Endodermal cell (in vitro differentiated cells): Measurements from ENCODE around the gene GRAP2. TPM values are rescaled to one million over a fixed set of nuclear protein-coding genes. Genes with fewer than 3 reads are reported as not detected.

Source experiments
- DNase-seq: peaks from one replicate; pipeline ENCODE4 v3.0.0-alpha.2; 2017
- H3K27ac ChIP-seq: 2 replicates; pipeline ENCODE4 v1.5.1; 2013; ENCODE audit warnings: mild to moderate bottlenecking, low read depth, low read length, moderate library complexity
- H3K27me3 ChIP-seq: 2 replicates; pipeline ENCODE4 v1.6.1; 2013; ENCODE audit warnings: mild to moderate bottlenecking, low read length, moderate library complexity; ENCODE audit not compliant: insufficient read depth, control insufficient read depth, poor library complexity, severe bottlenecking
- H3K36me3 ChIP-seq: 2 replicates; pipeline ENCODE4 v1.7.0; 2013; ENCODE audit warnings: mild to moderate bottlenecking, low read length, moderate library complexity; ENCODE audit not compliant: control insufficient read depth, insufficient read depth
- H3K4me1 ChIP-seq: one replicate; pipeline ENCODE4 v1.7.0; 2013; ENCODE audit warnings: low read length; ENCODE audit not compliant: control insufficient read depth, insufficient read depth
- H3K4me3 ChIP-seq: 2 replicates; pipeline ENCODE4 v1.5.1; 2013; ENCODE audit warnings: mild to moderate bottlenecking, low read length, moderate library complexity
- H3K9ac ChIP-seq: 2 replicates; pipeline ENCODE4 v1.6.1; 2013; ENCODE audit warnings: mild to moderate bottlenecking, low read length, moderate library complexity; ENCODE audit not compliant: poor library complexity, severe bottlenecking; ENCODE audit errors: extremely low read depth
- H3K9me3 ChIP-seq: 2 replicates; pipeline ENCODE4 v1.6.1; 2013; ENCODE audit warnings: mild to moderate bottlenecking, low read length, moderate library complexity; ENCODE audit not compliant: control insufficient read depth
- H3K27ac Mint-ChIP-seq: 2 replicates; pipeline ENCODE4 v1.8.0; 2020; ENCODE audit warnings: mixed read lengths
- H3K27me3 Mint-ChIP-seq: 2 replicates; pipeline ENCODE4 v1.8.0; 2021; ENCODE audit warnings: mild to moderate bottlenecking, mixed read lengths; ENCODE audit not compliant: insufficient read depth
- H3K36me3 Mint-ChIP-seq: 2 replicates; pipeline ENCODE4 v1.8.0; 2020; ENCODE audit warnings: low read depth, mixed read lengths
- H3K4me1 Mint-ChIP-seq: 2 replicates; pipeline ENCODE4 v1.8.0; 2020; ENCODE audit warnings: mixed read lengths
- H3K4me3 Mint-ChIP-seq: 2 replicates; pipeline ENCODE4 v1.8.0; 2020; ENCODE audit warnings: mild to moderate bottlenecking, moderate library complexity, mixed read lengths
- H3K9me3 Mint-ChIP-seq: 2 replicates; pipeline ENCODE4 v1.8.0; 2020; ENCODE audit warnings: mild to moderate bottlenecking, mixed read lengths
- WGBS, 2 experiments: methylation state at CpG; one replicate each; pipeline versions ENCODE4 v1.1.5 to v1.1.7; 2013; ENCODE audit warnings: missing lambda C conversion rate in 2 of 2, mixed read lengths in 1 of 2; ENCODE audit not compliant: insufficient coverage in 1 of 2, insufficient read length in 1 of 2; 5-methylcytosine and 5-hydroxymethylcytosine counted together
- total RNA-seq, 2 donors: library from RNA; stranded (reverse); fragmentation: NEBNext Ultra II Directional in 1 of 2; extraction: Animal tissue kit (Norgen Biotek cat#: 25700) in 1 of 2; gene quantifications; 2 replicates in 1 of 2; 3 replicates in 1 of 2; pipeline ENCODE4 v1.2.1, GENCODE V29; 2021
- TF ChIP-seq, protein P1 (sequence below): fragments of 200-600 bp; sonication (generic); conservative IDR thresholded peaks from 2 replicates; pipeline ENCODE4 v1.5.0; 2021; ENCODE audit warnings: antibody characterized with exemption, mild to moderate bottlenecking

The GRAP2 gene
- total RNA-seq, 2 donors from 2014 or later = 0.11 to 0.92 TPM

DNA sequence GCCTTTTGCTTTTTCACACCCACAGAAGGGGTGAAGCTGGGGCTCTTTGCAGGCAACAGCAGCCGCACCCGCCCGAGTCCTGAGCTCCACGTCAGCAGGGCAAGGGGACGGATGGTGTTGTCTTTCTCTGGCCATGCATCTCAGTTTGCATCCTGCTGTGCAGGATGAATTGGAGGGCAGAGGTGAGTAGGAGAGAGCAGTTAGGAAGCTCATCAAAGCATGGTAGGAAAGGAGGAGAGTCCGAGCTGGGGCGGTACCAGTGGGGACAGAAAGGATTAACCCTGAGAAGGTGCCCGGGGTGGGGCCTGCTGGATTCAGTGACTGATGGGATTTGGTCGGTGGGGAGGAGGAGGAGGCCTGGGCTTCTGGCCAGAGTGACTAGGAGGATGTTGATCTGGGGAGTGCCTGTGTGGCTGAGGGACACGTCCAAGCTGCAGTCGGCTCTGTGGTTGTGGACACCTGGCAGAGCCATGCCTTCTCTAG is 108.4 kb downstream of the GRAP2 start:
- Histone ChIP-seq H3K27me3 (no peaks in the 10 kb centered on the region), H3K9ac (no peak overlapping the region), H3K4me1 (peaks cover 21% of the 10 kb centered on the region), H3K27ac (no peak overlapping the region), H3K4me3 (no peak overlapping the region), H3K36me3 (no peaks in the 10 kb centered on the region), H3K9me3 (no peaks in the 10 kb centered on the region)
- H3K27ac Mint-ChIP-seq = peak overlapping the region; percentile 85
- peaks cover 48% of the 10 kb centered on the region for H3K4me1 Mint-ChIP-seq
- no peaks in the 10 kb centered on the region for H3K9me3 Mint-ChIP-seq
- peak overlapping the region; percentile 28 for H3K4me3 Mint-ChIP-seq
- no peaks in the 10 kb centered on the region for H3K27me3 Mint-ChIP-seq
- peak; percentile 90 for DNase-seq
- TF ChIP-seq, protein P1, sequence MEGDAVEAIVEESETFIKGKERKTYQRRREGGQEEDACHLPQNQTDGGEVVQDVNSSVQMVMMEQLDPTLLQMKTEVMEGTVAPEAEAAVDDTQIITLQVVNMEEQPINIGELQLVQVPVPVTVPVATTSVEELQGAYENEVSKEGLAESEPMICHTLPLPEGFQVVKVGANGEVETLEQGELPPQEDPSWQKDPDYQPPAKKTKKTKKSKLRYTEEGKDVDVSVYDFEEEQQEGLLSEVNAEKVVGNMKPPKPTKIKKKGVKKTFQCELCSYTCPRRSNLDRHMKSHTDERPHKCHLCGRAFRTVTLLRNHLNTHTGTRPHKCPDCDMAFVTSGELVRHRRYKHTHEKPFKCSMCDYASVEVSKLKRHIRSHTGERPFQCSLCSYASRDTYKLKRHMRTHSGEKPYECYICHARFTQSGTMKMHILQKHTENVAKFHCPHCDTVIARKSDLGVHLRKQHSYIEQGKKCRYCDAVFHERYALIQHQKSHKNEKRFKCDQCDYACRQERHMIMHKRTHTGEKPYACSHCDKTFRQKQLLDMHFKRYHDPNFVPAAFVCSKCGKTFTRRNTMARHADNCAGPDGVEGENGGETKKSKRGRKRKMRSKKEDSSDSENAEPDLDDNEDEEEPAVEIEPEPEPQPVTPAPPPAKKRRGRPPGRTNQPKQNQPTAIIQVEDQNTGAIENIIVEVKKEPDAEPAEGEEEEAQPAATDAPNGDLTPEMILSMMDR = no peak
- WGBS, 2 experiments = 19 to 34% methylated on average over 6 to 11 of the region's 11 CpGs
- peaks cover 17% of the 10 kb centered on the region for H3K36me3 Mint-ChIP-seq

DNA sequence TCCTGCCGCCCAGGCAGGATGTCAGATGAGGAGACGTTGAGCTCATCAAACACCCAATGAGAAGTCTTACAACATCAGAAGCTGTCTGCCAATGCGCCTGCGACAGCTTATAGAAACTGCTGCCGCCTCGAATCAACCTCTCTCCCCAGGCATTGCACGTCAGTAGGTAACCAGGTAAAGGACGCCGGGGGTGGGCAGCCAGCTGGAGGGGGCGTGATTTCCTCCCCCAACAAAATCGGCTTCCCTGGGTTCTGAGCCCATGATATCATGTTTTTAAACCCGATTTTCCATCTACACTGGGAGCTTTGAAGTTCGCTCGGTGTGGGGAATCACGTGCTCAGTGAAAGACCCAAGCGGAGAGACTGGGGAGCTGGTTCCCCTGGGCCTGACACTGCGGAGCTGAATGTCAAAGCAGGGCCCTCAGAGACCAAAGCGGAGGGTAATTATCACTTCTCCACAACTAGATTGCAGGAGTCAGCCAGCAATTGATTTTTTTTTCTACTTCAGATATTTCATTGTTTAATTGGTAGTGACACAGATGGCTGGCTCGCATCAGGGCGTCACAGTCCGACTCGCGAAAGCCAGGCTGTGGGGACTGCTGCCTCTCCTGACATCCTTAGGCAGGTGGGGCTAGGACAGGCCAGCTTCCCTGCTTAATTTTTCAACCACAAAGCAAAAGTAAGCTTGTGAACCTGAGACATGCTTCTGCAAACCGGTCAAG is 109.2 kb downstream of the GRAP2 start:
- Mint-ChIP-seq H3K36me3 (peaks cover 15% of the 10 kb centered on the region), H3K27me3 (no peaks in the 10 kb centered on the region), H3K27ac (peak overlapping the region; percentile 85), H3K4me3 (peak overlapping the region; percentile 28), H3K4me1 (peaks cover 50% of the 10 kb centered on the region), H3K9me3 (no peaks in the 10 kb centered on the region)
- no peaks in the 10 kb centered on the region for H3K9me3 ChIP-seq
- DNase-seq = no peak
- WGBS, 2 experiments = 71 to 86% methylated on average over 16 to 24 of the region's 24 CpGs
- H3K27ac ChIP-seq = no peak overlapping the region
- no peaks in the 10 kb centered on the region for H3K27me3 ChIP-seq
- H3K4me1 ChIP-seq = peaks cover 26% of the 10 kb centered on the region
- H3K9ac ChIP-seq = no peak overlapping the region
- no peak overlapping the region for H3K4me3 ChIP-seq
- TF ChIP-seq, protein P1 = no peak
- H3K36me3 ChIP-seq = no peaks in the 10 kb centered on the region

DNA sequence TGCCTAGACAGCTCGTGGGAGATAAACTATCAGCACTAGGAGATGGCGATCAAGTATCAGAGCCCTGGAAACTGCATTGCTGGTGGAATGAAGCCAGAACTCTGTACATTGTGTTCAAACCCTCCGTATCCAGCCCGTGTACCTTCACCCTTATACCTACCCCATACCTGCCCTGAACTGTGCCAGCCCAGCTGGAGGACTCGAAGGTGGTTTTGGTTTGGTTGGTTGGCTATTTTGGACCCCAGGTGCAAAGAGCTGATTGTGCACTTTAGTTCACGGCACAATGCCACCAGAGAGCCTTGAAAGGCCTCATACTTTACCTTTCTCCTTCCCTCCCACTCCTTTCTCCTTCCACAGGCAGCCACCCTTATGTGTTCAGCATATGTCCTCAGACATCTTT is 109.9 kb downstream of the GRAP2 start:
- no peaks in the 10 kb centered on the region for H3K36me3 ChIP-seq
- Mint-ChIP-seq H3K4me3 (no peak overlapping the region), H3K36me3 (peaks cover 13% of the 10 kb centered on the region), H3K4me1 (peaks cover 50% of the 10 kb centered on the region), H3K27ac (peak overlapping the region; percentile 85), H3K9me3 (no peaks in the 10 kb centered on the region), H3K27me3 (no peaks in the 10 kb centered on the region)
- H3K4me1 ChIP-seq = peaks cover 31% of the 10 kb centered on the region
- no peak overlapping the region for H3K27ac ChIP-seq
- 79 to 95% methylated on average over 2 to 6 of the region's 6 CpGs for WGBS, 2 experiments
- H3K9me3 ChIP-seq = no peaks in the 10 kb centered on the region
- no peak for DNase-seq
- TF ChIP-seq, protein P1 = no peak
- no peaks in the 10 kb centered on the region for H3K27me3 ChIP-seq
- H3K9ac ChIP-seq = no peak overlapping the region
- no peak overlapping the region for H3K4me3 ChIP-seq
